Central memory CD4-positive, alpha-beta T cell (primary cell): ENCODE results near the gene PYGL.
"Not testable (repeated sequence)": the region's sequence is repeated elsewhere in the genome, so short reads cannot be mapped to it uniquely, and the experiment has no call there.

ENCODE experiments used
- DNase-seq: peaks from one replicate; pipeline ENCODE4 v3.0.0; 2022

Gene PYGL

GRCh38 chr14:50954811-50955372, 10.6 kb upstream of the PYGL start:
- no peak for DNase-seq

GRCh38 chr14:50953502-50953901, 9.2 kb upstream of the PYGL start:
- DNase-seq: no peak

GRCh38 chr14:50951032-50951431, 6.7 kb upstream of the PYGL start:
- DNase-seq: no peak

GRCh38 chr14:50948205-50948604, 3.9 kb upstream of the PYGL start:
- DNase-seq: no peak

- DNase-seq: no peak
These were observed 3.2 kb upstream of the PYGL start for GRCh38 chr14:50947446-50947845.

GRCh38 chr14:50946234-50946935, 2.1 kb upstream of the PYGL start:
- DNase-seq: no peak

GRCh38 chr14:50944647-50945413, 547 bp upstream of the PYGL start:
- no peak for DNase-seq

GRCh38 chr14:50943261-50943942, 881 bp downstream of the PYGL start:
- DNase-seq: no peak

- DNase-seq: not testable (repeated sequence)
These were observed 2.6 kb downstream of the PYGL start for GRCh38 chr14:50941638-50942037.

GRCh38 chr14:50941151-50941550, 3.1 kb downstream of the PYGL start:
- no peak for DNase-seq

GRCh38 chr14:50937800-50938199, 6.5 kb downstream of the PYGL start:
- no peak for DNase-seq

- DNase-seq: no peak
These were observed 7.0 kb downstream of the PYGL start for GRCh38 chr14:50937325-50937724.

GRCh38 chr14:50936882-50937281, 7.4 kb downstream of the PYGL start:
- DNase-seq: no peak

- no peak for DNase-seq
These were observed 8.3 kb downstream of the PYGL start for GRCh38 chr14:50936016-50936340.

- DNase-seq: no peak
These were observed 8.9 kb downstream of the PYGL start for GRCh38 chr14:50935126-50936015.

GRCh38 chr14:50932592-50933495, 11.4 kb downstream of the PYGL start:
- DNase-seq: no peak

- DNase-seq: no peak
These were observed 12.1 kb downstream of the PYGL start for GRCh38 chr14:50932156-50932555.

GRCh38 chr14:50931559-50931958, 12.7 kb downstream of the PYGL start:
- DNase-seq: no peak

GRCh38 chr14:50929506-50929905, 14.8 kb downstream of the PYGL start:
- DNase-seq: no peak

GRCh38 chr14:50928002-50928635, 16.2 kb downstream of the PYGL start:
- DNase-seq: no peak

- no peak for DNase-seq
These were observed 17.4 kb downstream of the PYGL start for GRCh38 chr14:50926851-50927386.
